ENCODE data around the gene FBXL16.

FBXL16 gene

GRCh38 chr16:645852-646678 lies 59.5 kb downstream of the FBXL16 start:
- Histone ChIP-seq H3K4me1 (ENCODE audit: control insufficient read depth in 2 of 2, insufficient read depth in 1 of 2, low read depth in 1 of 2, low read length in 2 of 2) (peaks cover 13 to 16% of the 10 kb centered on the region in 2 donors), H4K91ac (ENCODE audit: low read depth, low read length, poor library complexity) (no peak overlapping the region)
- no peak for DNase-seq (ENCODE audit: low spot score)

GRCh38 chr16:644556-644955 lies 61.0 kb downstream of the FBXL16 start:
- H3K9me3 ChIP-seq (replicated peaks in 1 of 2; ENCODE audit: control insufficient read depth in 2 of 2, insufficient read depth in 1 of 2, low read depth in 1 of 2, low read length in 2 of 2), result no peaks in the 10 kb centered on the region
- H3K4me3 ChIP-seq (ENCODE audit: low read length in 2 of 2), result no peak overlapping the region
- no peak overlapping the region for H2BK120ac ChIP-seq (ENCODE audit: low read depth, low read length)
- H3K79me1 ChIP-seq (ENCODE audit: low read depth, low read length), result peaks cover 9% of the 10 kb centered on the region
- H3K9ac ChIP-seq (ENCODE audit: low read depth, low read length, poor library complexity), result no peak overlapping the region
- no peak overlapping the region for H3K4ac ChIP-seq (ENCODE audit: low read length)
- no peak overlapping the region for H2AFZ ChIP-seq (ENCODE audit: low read length)
- H3K23ac ChIP-seq (ENCODE audit: low read depth, low read length, poor library complexity), result no peak overlapping the region
- H3K4me2 ChIP-seq (ENCODE audit: insufficient read depth, low read length, poor library complexity, severe bottlenecking), result no peak overlapping the region
- H3K27me3 ChIP-seq (ENCODE audit: control insufficient read depth in 3 of 3, insufficient read depth in 3 of 3, low read depth in 1 of 3, low read length in 3 of 3), result peaks cover 0 to 20% (median 11%) of the 10 kb centered on the region in 3 experiments
- no peak overlapping the region for H4K8ac ChIP-seq (ENCODE audit: low read depth, low read length)
- H4K91ac ChIP-seq (ENCODE audit: low read depth, low read length, poor library complexity), result no peak overlapping the region
- H3K27ac ChIP-seq (replicated peaks; ENCODE audit: low read length), result no peak overlapping the region
- no CpG with 5 or more reads among the region's 12 CpGs for WGBS, 2 donors (ENCODE audit: extremely low coverage in 2 of 2, insufficient read length in 2 of 2, insufficient replicate concordance in 1 of 2)
- H2BK15ac ChIP-seq (ENCODE audit: low read length), result no peak overlapping the region
- H3K4me1 ChIP-seq (ENCODE audit: control insufficient read depth in 2 of 2, insufficient read depth in 1 of 2, low read depth in 1 of 2, low read length in 2 of 2), result peaks cover 9 to 14% of the 10 kb centered on the region in 2 donors
- no peak for DNase-seq (ENCODE audit: low spot score)
- no peak overlapping the region for H2BK5ac ChIP-seq (ENCODE audit: low read length)
- H3K14ac ChIP-seq (ENCODE audit: low read length), result no peak overlapping the region
- no peak overlapping the region for H3K18ac ChIP-seq (ENCODE audit: low read length)
- no peak overlapping the region for H2BK12ac ChIP-seq (ENCODE audit: low read length)
- no peaks in the 10 kb centered on the region for H3K36me3 ChIP-seq (replicated peaks in 1 of 2; ENCODE audit: control insufficient read depth in 2 of 2, insufficient read depth in 2 of 2, low read length in 2 of 2)
- peak overlapping the region; percentile 56 for H2AK5ac ChIP-seq (ENCODE audit: low read depth, low read length)

More at GRCh38 chr16:645852-646678, 59.5 kb downstream of the FBXL16 start:
- Histone ChIP-seq H3K9me3 (replicated peaks in 1 of 2; ENCODE audit: control insufficient read depth in 2 of 2, insufficient read depth in 1 of 2, low read depth in 1 of 2, low read length in 2 of 2) (no peaks in the 10 kb centered on the region), H4K8ac (ENCODE audit: low read depth, low read length) (no peak overlapping the region), H3K4ac (ENCODE audit: low read length) (no peak overlapping the region), H3K4me3 (ENCODE audit: low read length in 2 of 2) (no peak overlapping the region), H3K27ac (replicated peaks; ENCODE audit: low read length) (no peak overlapping the region), H2BK12ac (ENCODE audit: low read length) (peak overlapping the region; percentile 22), H3K23ac (ENCODE audit: low read depth, low read length, poor library complexity) (peak overlapping the region; percentile 55), H3K9ac (ENCODE audit: low read depth, low read length, poor library complexity) (peak overlapping the region; percentile 63), H2BK120ac (ENCODE audit: low read depth, low read length) (no peak overlapping the region), H3K4me2 (ENCODE audit: insufficient read depth, low read length, poor library complexity, severe bottlenecking) (no peak overlapping the region), H3K79me1 (ENCODE audit: low read depth, low read length) (peaks cover 12% of the 10 kb centered on the region), H3K36me3 (replicated peaks in 1 of 2; ENCODE audit: control insufficient read depth in 2 of 2, insufficient read depth in 2 of 2, low read length in 2 of 2) (peaks cover 0 to 5% of the 10 kb centered on the region in 2 donors), H2BK15ac (ENCODE audit: low read length) (no peak overlapping the region), H3K18ac (ENCODE audit: low read length) (no peak overlapping the region), H2AFZ (ENCODE audit: low read length) (no peak overlapping the region), H2BK5ac (ENCODE audit: low read length) (no peak overlapping the region), H2AK5ac (ENCODE audit: low read depth, low read length) (peak overlapping the region; percentile 70), H3K14ac (ENCODE audit: low read length) (no peak overlapping the region), H3K27me3 (ENCODE audit: control insufficient read depth in 3 of 3, insufficient read depth in 3 of 3, low read depth in 1 of 3, low read length in 3 of 3) (peaks cover 0 to 20% (median 11%) of the 10 kb centered on the region in 3 experiments)
- no CpG with 5 or more reads among the region's 32 CpGs for WGBS, 2 donors (ENCODE audit: extremely low coverage in 2 of 2, insufficient read length in 2 of 2, insufficient replicate concordance in 1 of 2)

- Histone ChIP-seq H4K91ac (ENCODE audit: low read depth, low read length, poor library complexity) (no peak overlapping the region), H3K4me2 (ENCODE audit: insufficient read depth, low read length, poor library complexity, severe bottlenecking) (no peak overlapping the region), H2BK5ac (ENCODE audit: low read length) (no peak overlapping the region), H2AFZ (ENCODE audit: low read length) (no peak overlapping the region), H3K9me3 (replicated peaks in 1 of 2; ENCODE audit: control insufficient read depth in 2 of 2, insufficient read depth in 1 of 2, low read depth in 1 of 2, low read length in 2 of 2) (no peaks in the 10 kb centered on the region), H2BK120ac (ENCODE audit: low read depth, low read length) (no peak overlapping the region), H3K14ac (ENCODE audit: low read length) (no peak overlapping the region), H3K36me3 (replicated peaks in 1 of 2; ENCODE audit: control insufficient read depth in 2 of 2, insufficient read depth in 2 of 2, low read length in 2 of 2) (no peaks in the 10 kb centered on the region), H3K79me1 (ENCODE audit: low read depth, low read length) (peaks cover 9% of the 10 kb centered on the region), H3K18ac (ENCODE audit: low read length) (no peak overlapping the region), H4K8ac (ENCODE audit: low read depth, low read length) (no peak overlapping the region), H3K9ac (ENCODE audit: low read depth, low read length, poor library complexity) (no peak overlapping the region), H3K4me3 (ENCODE audit: low read length in 2 of 2) (peak overlapping the region in 1 of 2 donors; percentile 53), H2BK15ac (ENCODE audit: low read length) (no peak overlapping the region), H3K23ac (ENCODE audit: low read depth, low read length, poor library complexity) (peak overlapping the region; percentile 3), H3K27ac (replicated peaks; ENCODE audit: low read length) (no peak overlapping the region), H2BK12ac (ENCODE audit: low read length) (no peak overlapping the region), H3K4me1 (ENCODE audit: control insufficient read depth in 2 of 2, insufficient read depth in 1 of 2, low read depth in 1 of 2, low read length in 2 of 2) (peaks cover 9 to 16% of the 10 kb centered on the region in 2 donors), H2AK5ac (ENCODE audit: low read depth, low read length) (peak overlapping the region; percentile 47), H3K4ac (ENCODE audit: low read length) (no peak overlapping the region), H3K27me3 (ENCODE audit: control insufficient read depth in 3 of 3, insufficient read depth in 3 of 3, low read depth in 1 of 3, low read length in 3 of 3) (peaks cover 0 to 20% (median 11%) of the 10 kb centered on the region in 3 experiments)
- no peak for DNase-seq (ENCODE audit: low spot score)
- no CpG with 5 or more reads among the region's 13 CpGs for WGBS, 2 donors (ENCODE audit: extremely low coverage in 2 of 2, insufficient read length in 2 of 2, insufficient replicate concordance in 1 of 2)
Measured at GRCh38 chr16:643050-643368, 62.6 kb downstream of the FBXL16 start.
